NT2/D1 (cell line): ENCODE results near the gene PDE11A.

ENCODE experiments used
- DNase-seq: peaks from one replicate; pipeline ENCODE4 v3.0.0-alpha.2; 2011; ENCODE audit warnings: low read depth, low spot score
- H3K27me3 ChIP-seq: 2 replicates; pipeline ENCODE4 v1.6.0; 2011; ENCODE audit warnings: mild to moderate bottlenecking; ENCODE audit not compliant: insufficient read length, insufficient read depth
- H3K36me3 ChIP-seq: 2 replicates; pipeline ENCODE4 v1.6.1; 2011; ENCODE audit warnings: mild to moderate bottlenecking, low read length, mixed read lengths; ENCODE audit not compliant: insufficient read depth, insufficient read length
- H3K4me1 ChIP-seq: 2 replicates; pipeline ENCODE4 v1.5.1; 2011; ENCODE audit not compliant: insufficient read depth, insufficient read length
- H3K4me3 ChIP-seq: 2 replicates; pipeline ENCODE4 v1.5.1; 2011; ENCODE audit warnings: low read depth; ENCODE audit not compliant: insufficient read length
- H3K9ac ChIP-seq: 2 replicates; pipeline ENCODE4 v1.6.0; 2011; ENCODE audit warnings: low read depth; ENCODE audit not compliant: insufficient read length
- H3K9me3 ChIP-seq: 2 replicates; pipeline ENCODE4 v1.5.1; 2011; ENCODE audit warnings: mild to moderate bottlenecking, low read length; ENCODE audit not compliant: insufficient read depth
- SUZ12 ChIP-seq: IDR thresholded peaks from 2 replicates; pipeline ENCODE4 v1.6.1; 2011; ENCODE audit not compliant: insufficient read length, insufficient read depth; ENCODE audit errors: extremely low read depth
- YY1 ChIP-seq: IDR thresholded peaks from 2 replicates; pipeline ENCODE4 v1.6.1; 2011; ENCODE audit not compliant: insufficient read length, insufficient read depth
- ZNF274 ChIP-seq: IDR thresholded peaks from 2 replicates; pipeline ENCODE4 v1.6.1; 2011; ENCODE audit warnings: mild to moderate bottlenecking, low read depth, low read length

Gene PDE11A

DNA sequence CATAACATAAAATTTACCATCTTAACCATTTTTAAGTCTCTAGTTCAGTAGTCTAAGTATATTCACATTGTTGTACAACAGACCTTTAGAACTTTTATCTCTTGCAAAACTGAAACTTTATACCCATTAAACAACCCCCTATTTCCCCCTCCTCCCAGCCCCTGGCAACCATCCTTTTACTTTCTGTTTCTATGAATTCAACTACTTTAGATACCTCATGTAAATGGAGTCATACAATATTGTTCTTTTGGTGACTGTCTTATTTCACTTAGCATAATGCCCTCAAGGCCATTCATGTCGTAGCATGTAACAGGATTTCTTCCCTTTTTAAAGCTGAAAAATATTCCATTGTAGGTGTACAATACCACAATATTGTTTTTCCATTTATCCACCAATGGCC is 129.8 kb downstream of the PDE11A start:
- Histone ChIP-seq H3K36me3 (no peaks in the 10 kb centered on the region), H3K4me3 (no peak overlapping the region), H3K4me1 (no peaks in the 10 kb centered on the region), H3K27me3 (no peaks in the 10 kb centered on the region), H3K9ac (no peak overlapping the region), H3K9me3 (no peaks in the 10 kb centered on the region)
- TF ChIP-seq YY1, result no peak
- TF ChIP-seq ZNF274, result no peak
- TF ChIP-seq SUZ12, result no peak
- DNase-seq, result no peak

DNA sequence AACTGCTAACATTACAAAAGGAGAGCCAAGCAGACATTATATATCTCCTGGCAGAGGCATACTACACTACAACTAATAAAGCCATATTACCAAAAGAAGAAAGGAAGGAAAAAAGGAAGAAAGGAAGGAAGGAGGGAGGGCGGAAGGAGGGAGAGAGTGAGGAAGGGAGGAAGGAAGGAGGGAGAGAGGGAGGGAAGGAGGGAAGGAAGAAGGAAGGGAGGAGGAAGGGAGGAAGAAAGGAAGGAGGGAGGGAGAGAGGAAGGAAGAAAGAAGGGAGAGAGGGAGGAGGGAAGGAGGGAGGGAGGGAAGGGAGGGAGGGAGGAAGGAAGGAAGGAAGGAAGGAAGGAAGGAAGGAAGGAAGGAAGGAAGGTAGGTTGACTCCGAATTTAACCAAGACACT is 133.4 kb downstream of the PDE11A start:
- no peak for DNase-seq
- TF ChIP-seq ZNF274 (no peak), YY1 (no peak), SUZ12 (no peak)
- H3K36me3 ChIP-seq, result no peaks in the 10 kb centered on the region
- H3K4me3 ChIP-seq, result no peak overlapping the region
- H3K9me3 ChIP-seq, result no peaks in the 10 kb centered on the region
- no peaks in the 10 kb centered on the region for H3K27me3 ChIP-seq
- no peaks in the 10 kb centered on the region for H3K4me1 ChIP-seq
- no peak overlapping the region for H3K9ac ChIP-seq

DNA sequence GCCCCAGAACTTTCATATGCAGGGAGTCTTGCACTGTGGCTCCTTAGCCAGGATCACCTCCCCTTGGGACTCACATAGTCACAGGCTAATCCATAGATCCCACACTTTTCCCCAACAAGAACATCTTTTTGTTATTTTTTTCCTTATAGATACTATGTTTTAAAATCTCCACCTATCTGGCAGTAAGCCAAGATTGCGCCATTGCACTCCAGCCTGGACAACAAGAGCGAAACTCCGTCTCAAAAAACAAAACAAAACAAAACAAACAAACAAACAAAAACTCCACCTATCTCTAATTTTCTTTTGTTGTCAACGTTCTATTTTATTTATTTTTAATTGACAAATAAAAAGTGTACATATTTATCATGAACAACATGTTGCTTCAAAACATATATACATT is 141.7 kb downstream of the PDE11A start:
- Histone ChIP-seq H3K36me3 (no peaks in the 10 kb centered on the region), H3K27me3 (no peaks in the 10 kb centered on the region), H3K9ac (no peak overlapping the region), H3K4me1 (no peaks in the 10 kb centered on the region), H3K4me3 (no peak overlapping the region), H3K9me3 (no peaks in the 10 kb centered on the region)
- DNase-seq, result no peak
- TF ChIP-seq YY1 (no peak), SUZ12 (no peak), ZNF274 (no peak)

DNA sequence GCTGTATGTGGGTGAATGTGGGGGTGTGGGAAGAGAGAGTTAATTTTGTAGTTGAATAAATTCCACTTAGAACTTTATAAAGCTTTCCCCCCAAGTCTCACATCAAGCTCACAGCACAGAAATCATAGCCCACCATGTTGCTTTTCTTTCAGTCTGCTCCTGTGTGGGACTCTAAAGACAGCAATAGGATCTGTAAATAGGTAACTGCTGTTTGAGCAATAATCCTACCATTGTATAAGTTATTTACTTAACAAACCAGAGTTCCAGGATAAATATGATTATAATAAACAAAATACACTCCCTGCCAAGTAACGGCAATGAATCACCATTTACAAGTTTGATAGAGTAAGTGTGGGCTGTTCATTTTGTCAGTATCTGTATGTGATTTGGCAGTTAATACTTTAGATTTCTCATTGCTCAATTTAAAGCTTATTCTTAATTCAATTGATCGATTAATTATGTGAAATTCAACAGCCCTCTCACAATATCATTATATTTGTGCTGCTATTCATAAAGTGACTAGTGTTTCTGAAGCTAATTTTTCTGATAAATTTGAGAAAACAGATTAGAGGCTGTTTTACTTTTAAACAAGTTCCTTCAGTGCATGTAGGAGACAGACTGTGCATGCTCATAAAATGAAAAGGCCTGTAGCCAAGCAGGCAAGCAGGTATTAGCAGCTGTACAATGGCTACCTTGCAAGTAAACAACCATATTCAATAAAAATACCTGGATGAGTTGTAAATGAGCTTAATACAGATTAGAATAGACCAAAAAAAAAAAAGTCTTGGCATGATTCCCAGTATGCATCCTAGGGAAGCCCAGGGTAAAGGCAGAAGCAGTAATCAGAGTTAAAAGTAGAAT is 142.7 kb downstream of the PDE11A start:
- H3K4me3 ChIP-seq, result no peak overlapping the region
- no peaks in the 10 kb centered on the region for H3K4me1 ChIP-seq
- no peaks in the 10 kb centered on the region for H3K27me3 ChIP-seq
- no peak for DNase-seq
- H3K9ac ChIP-seq, result no peak overlapping the region
- H3K9me3 ChIP-seq, result no peaks in the 10 kb centered on the region
- H3K36me3 ChIP-seq, result no peaks in the 10 kb centered on the region
- TF ChIP-seq ZNF274, result no peak
- TF ChIP-seq YY1, result no peak
- TF ChIP-seq SUZ12, result no peak

DNA sequence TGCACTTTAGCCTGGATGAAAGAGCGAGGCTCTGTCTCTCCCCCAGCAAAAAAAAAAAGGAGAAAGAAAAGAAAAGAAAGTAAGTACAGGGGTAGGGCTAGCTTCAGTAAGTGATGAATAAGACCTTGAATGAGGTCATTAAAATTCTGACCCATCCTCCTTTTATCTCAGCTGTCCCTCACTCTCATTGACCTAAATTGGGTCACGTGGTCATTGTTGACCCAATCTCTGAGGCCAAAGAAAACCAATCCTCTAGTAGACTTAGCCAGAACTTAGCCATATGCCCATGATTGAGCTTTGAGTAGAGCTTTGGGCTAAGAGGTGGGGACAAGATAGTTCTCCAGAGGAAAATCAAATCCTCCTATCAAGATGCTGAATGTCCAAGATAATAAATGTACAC is 149.3 kb downstream of the PDE11A start:
- Histone ChIP-seq H3K9ac (no peak overlapping the region), H3K4me3 (no peak overlapping the region), H3K27me3 (no peaks in the 10 kb centered on the region), H3K36me3 (no peaks in the 10 kb centered on the region), H3K9me3 (no peaks in the 10 kb centered on the region), H3K4me1 (no peaks in the 10 kb centered on the region)
- TF ChIP-seq YY1 (no peak), SUZ12 (no peak), ZNF274 (no peak)
- no peak for DNase-seq

DNA sequence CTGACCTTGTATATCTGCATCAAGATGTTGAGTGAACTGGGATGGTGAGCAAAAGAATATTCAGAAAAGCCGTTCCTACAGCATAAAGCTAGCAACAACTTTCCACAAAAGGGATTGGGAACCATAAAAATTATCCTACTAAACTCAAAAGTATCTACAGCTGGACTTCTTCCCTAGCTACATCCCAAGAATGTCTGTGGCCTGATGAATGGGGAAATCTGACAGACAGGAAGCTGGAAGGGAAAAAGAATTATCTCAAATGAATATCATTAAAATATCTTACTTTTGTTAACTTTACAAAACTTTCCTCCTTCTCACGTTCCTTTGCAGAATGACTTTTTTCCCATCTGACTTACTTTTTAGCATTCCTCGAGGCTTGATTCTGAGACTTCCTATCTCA is 150.9 kb downstream of the PDE11A start:
- TF ChIP-seq YY1, result no peak
- TF ChIP-seq SUZ12, result no peak
- no peak for TF ChIP-seq ZNF274
- Histone ChIP-seq H3K27me3 (no peaks in the 10 kb centered on the region), H3K36me3 (no peaks in the 10 kb centered on the region)

DNA sequence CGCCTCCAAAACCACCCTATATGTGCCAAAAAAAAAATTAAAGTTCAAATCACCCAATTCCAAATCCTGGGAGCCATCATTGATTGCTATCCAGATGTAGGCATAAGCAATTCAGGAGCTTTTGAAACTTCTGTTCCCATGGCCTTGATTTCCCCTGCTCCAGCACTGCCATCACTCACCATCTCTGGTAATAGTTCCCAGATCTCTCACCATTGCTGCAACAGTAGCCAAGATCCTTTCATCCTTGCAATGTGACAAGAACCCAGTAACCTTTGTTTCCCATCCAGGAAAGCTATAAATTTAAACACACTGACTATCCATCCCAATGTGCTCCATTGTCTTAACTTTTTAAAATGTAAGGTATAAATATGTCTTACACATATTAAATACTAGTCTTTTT is 155.4 kb downstream of the PDE11A start:
- no peaks in the 10 kb centered on the region for H3K4me1 ChIP-seq
- no peaks in the 10 kb centered on the region for H3K36me3 ChIP-seq
- H3K9ac ChIP-seq, result no peak overlapping the region
- no peaks in the 10 kb centered on the region for H3K27me3 ChIP-seq
- H3K4me3 ChIP-seq, result no peak overlapping the region
- no peaks in the 10 kb centered on the region for H3K9me3 ChIP-seq
- DNase-seq, result no peak
- no peak for TF ChIP-seq SUZ12

More for the DNA sequence above, 150.9 kb downstream of the PDE11A start:
- DNase-seq, result no peak
- Histone ChIP-seq H3K9me3 (no peaks in the 10 kb centered on the region), H3K9ac (no peak overlapping the region), H3K4me3 (no peak overlapping the region), H3K4me1 (no peaks in the 10 kb centered on the region)
